ENCODE data around the gene VPS50.
"Not testable (repeated sequence)": the region's sequence is repeated elsewhere in the genome, so short reads cannot be mapped to it uniquely, and the experiment has no call there.

VPS50 gene

GRCh38 chr7:93331706-93332105 lies 99.5 kb downstream of the VPS50 start:
- in situ Hi-C loops (cut with MboI; ENCODE audit: low sequenced_read_pairs): no loop called here

GRCh38 chr7:93332172-93332571 lies 100.0 kb downstream of the VPS50 start:
- in situ Hi-C loops (cut with MboI; ENCODE audit: low sequenced_read_pairs): no loop called here

GRCh38 chr7:93337052-93337451 lies 104.9 kb downstream of the VPS50 start:
- in situ Hi-C loops (cut with MboI; ENCODE audit: low sequenced_read_pairs): no loop called here

GRCh38 chr7:93342178-93342577 lies 110.0 kb downstream of the VPS50 start:
- in situ Hi-C loops (cut with MboI; ENCODE audit: low sequenced_read_pairs): not testable (repeated sequence)

GRCh38 chr7:93350338-93350737 lies 118.2 kb downstream of the VPS50 start:
- in situ Hi-C loops (cut with MboI; ENCODE audit: low sequenced_read_pairs): no loop called here

GRCh38 chr7:93352881-93353280 lies 120.7 kb downstream of the VPS50 start:
- in situ Hi-C loops (cut with MboI; ENCODE audit: low sequenced_read_pairs): no loop called here

- in situ Hi-C loops (cut with MboI; ENCODE audit: low sequenced_read_pairs): no loop called here
Measured at GRCh38 chr7:93354815-93355214, 122.6 kb downstream of the VPS50 start.

- in situ Hi-C loops (cut with MboI; ENCODE audit: low sequenced_read_pairs): no loop called here
Measured at GRCh38 chr7:93359520-93360198, 127.5 kb downstream of the VPS50 start.

GRCh38 chr7:93361853-93362252 lies 129.7 kb downstream of the VPS50 start:
- in situ Hi-C loops (cut with MboI; ENCODE audit: low sequenced_read_pairs): no loop called here

- in situ Hi-C loops (cut with MboI; ENCODE audit: low sequenced_read_pairs): no loop called here
Measured at GRCh38 chr7:93364806-93365205, 132.6 kb downstream of the VPS50 start.

- in situ Hi-C loops (cut with MboI; ENCODE audit: low sequenced_read_pairs): no loop called here
Measured at GRCh38 chr7:93365341-93365740, 133.2 kb downstream of the VPS50 start.

GRCh38 chr7:93366816-93367215 lies 134.7 kb downstream of the VPS50 start:
- in situ Hi-C loops (cut with MboI; ENCODE audit: low sequenced_read_pairs): no loop called here

- in situ Hi-C loops (cut with MboI; ENCODE audit: low sequenced_read_pairs): no loop called here
Measured at GRCh38 chr7:93367254-93367653, 135.1 kb downstream of the VPS50 start.

GRCh38 chr7:93370937-93371336 lies 138.8 kb downstream of the VPS50 start:
- in situ Hi-C loops (cut with MboI; ENCODE audit: low sequenced_read_pairs): not testable (repeated sequence)

- in situ Hi-C loops (cut with MboI; ENCODE audit: low sequenced_read_pairs): no loop called here
Measured at GRCh38 chr7:93373537-93373936, 141.4 kb downstream of the VPS50 start.

GRCh38 chr7:93374345-93374940 lies 142.3 kb downstream of the VPS50 start:
- in situ Hi-C loops (cut with MboI; ENCODE audit: low sequenced_read_pairs): no loop called here

- in situ Hi-C loops (cut with MboI; ENCODE audit: low sequenced_read_pairs): no loop called here
Measured at GRCh38 chr7:93375603-93376002, 143.4 kb downstream of the VPS50 start.

- in situ Hi-C loops (cut with MboI; ENCODE audit: low sequenced_read_pairs): no loop called here
Measured at GRCh38 chr7:93378131-93378760, 146.1 kb downstream of the VPS50 start.

- in situ Hi-C loops (cut with MboI; ENCODE audit: low sequenced_read_pairs): no loop called here
Measured at GRCh38 chr7:93382362-93382761, 150.2 kb downstream of the VPS50 start.

- in situ Hi-C loops (cut with MboI; ENCODE audit: low sequenced_read_pairs): no loop called here
Measured at GRCh38 chr7:93390660-93391059, 158.5 kb downstream of the VPS50 start.

GRCh38 chr7:93392984-93393383 lies 160.8 kb downstream of the VPS50 start:
- in situ Hi-C loops (cut with MboI; ENCODE audit: low sequenced_read_pairs): no loop called here

- in situ Hi-C loops (cut with MboI; ENCODE audit: low sequenced_read_pairs): no loop called here
Measured at GRCh38 chr7:93399642-93400041, 167.5 kb downstream of the VPS50 start.

Measured in HL-60/S4 treated with retinoic acid at 250 ng/mL for 4 days and 3 days (cell line).